H1 (cell line): ENCODE results near the gene TTBK1. TPM values are rescaled to one million over a fixed set of nuclear protein-coding genes. Genes with fewer than 3 reads are reported as not detected.
A peak's percentile ranks its signal among the peaks of the same experiment; 100 is the strongest.

Experiments used
- CTCF ChIA-PET: fragments of 300-600 bp; sonication (Branson Sonifier 250); formaldehyde crosslinking; loops from one replicate; lab custom pipeline; 2021; ENCODE audit not compliant: partially characterized antibody; lab: Charles Lee
- POLR2A ChIA-PET: fragments of 300-600 bp; sonication (Branson Sonifier 250); formaldehyde crosslinking; loops from one replicate; lab custom pipeline; 2021; ENCODE audit warnings: inconsistent platforms; ENCODE audit not compliant: partially characterized antibody; lab: Charles Lee
- DNase-seq, 2 experiments: peaks; one replicate each; pipeline versions ENCODE4 v3.0.0 to v3.0.0-alpha.2; 2010 to 2022; ENCODE audit warnings: low spot score in 2 of 2, low read depth in 1 of 2, mixed read lengths in 1 of 2
- FAIRE-seq: peaks from 2 replicates; lab custom pipeline; 2011; peaks lifted over from hg19 to GRCh38; lab: Jason Lieb, UNC
- H2AFZ ChIP-seq: 2 replicates; pipeline ENCODE4 v1.8.1; 2012; ENCODE audit warnings: low read length, inconsistent platforms
- H2AK5ac ChIP-seq: 2 replicates; pipeline ENCODE4 v1.6.1; 2013; ENCODE audit warnings: low read depth, low read length
- H2BK120ac ChIP-seq: replicated peaks from 2 replicates; pipeline ENCODE3; 2013; ENCODE audit warnings: low read depth, low read length, inconsistent platforms
- H2BK12ac ChIP-seq: 2 replicates; pipeline ENCODE4 v1.6.1; 2013; ENCODE audit warnings: low read depth, low read length
- H2BK15ac ChIP-seq: 2 replicates; pipeline ENCODE4 v1.6.1; 2013; ENCODE audit warnings: low read length
- H2BK20ac ChIP-seq: 2 replicates; pipeline ENCODE4 v1.6.1; 2013; ENCODE audit warnings: low read length
- H2BK5ac ChIP-seq: 2 replicates; pipeline ENCODE4 v1.6.1; 2013; ENCODE audit warnings: low read depth, low read length
- H3K14ac ChIP-seq: 2 replicates; pipeline ENCODE4 v1.6.1; 2013; ENCODE audit warnings: inconsistent platforms; ENCODE audit not compliant: insufficient read length
- H3K18ac ChIP-seq: 2 replicates; pipeline ENCODE4 v1.6.1; 2013; ENCODE audit warnings: low read length; ENCODE audit errors: extremely low read depth
- H3K23ac ChIP-seq: 2 replicates; pipeline ENCODE4 v1.6.1; 2013; ENCODE audit warnings: inconsistent platforms; ENCODE audit not compliant: insufficient read length
- H3K23me2 ChIP-seq: 2 replicates; pipeline ENCODE4 v1.6.1; 2013; ENCODE audit warnings: low read depth, low read length
- H3K27ac ChIP-seq: 2 replicates; pipeline ENCODE4 v1.6.1; 2011; ENCODE audit warnings: low read depth, low read length, inconsistent platforms
- H3K27me3 ChIP-seq, 4 experiments: replicated peaks in 1 of 4; 1 replicate in 1 of 4; 2 replicates in 3 of 4; pipeline versions ENCODE4 v1.6.1 to v1.8.1; 2011 to 2013; ENCODE audit warnings: low read length in 3 of 4, mild to moderate bottlenecking in 3 of 4, inconsistent platforms in 2 of 4, mixed read lengths in 2 of 4, moderate library complexity in 1 of 4; ENCODE audit not compliant: control insufficient read depth in 3 of 4, insufficient read depth in 3 of 4; ENCODE audit errors: extremely low read depth in 1 of 4
- H3K36me3 ChIP-seq, 4 experiments: 2 replicates each; pipeline versions ENCODE4 v1.6.1 to v1.8.1; 2011 to 2013; ENCODE audit warnings: mild to moderate bottlenecking in 4 of 4, low read length in 3 of 4, moderate library complexity in 2 of 4, control low read depth in 1 of 4, inconsistent platforms in 1 of 4; ENCODE audit not compliant: insufficient read depth in 4 of 4, control insufficient read depth in 2 of 4
- H3K4ac ChIP-seq: replicated peaks from 2 replicates; pipeline ENCODE3; 2013; ENCODE audit warnings: low read length, low read depth, mixed read lengths, inconsistent platforms; ENCODE audit not compliant: insufficient read length
- H3K4me1 ChIP-seq, 4 experiments: replicated peaks in 1 of 4; 1 replicate in 1 of 4; 2 replicates in 3 of 4; pipeline versions ENCODE4 v1.6.1 to v1.8.1; 2011 to 2013; ENCODE audit warnings: low read length in 3 of 4, inconsistent platforms in 2 of 4, mixed read lengths in 1 of 4; ENCODE audit not compliant: insufficient read depth in 4 of 4, control insufficient read depth in 3 of 4
- H3K4me2 ChIP-seq, 2 experiments: 2 replicates each; pipeline versions ENCODE4 v1.6.1 to v1.8.1; 2011 to 2013; ENCODE audit warnings: low read depth in 2 of 2, low read length in 2 of 2, control low read depth in 1 of 2, inconsistent platforms in 1 of 2, mild to moderate bottlenecking in 1 of 2; ENCODE audit not compliant: insufficient read depth in 1 of 2
- H3K4me3 ChIP-seq, 4 experiments: fragments of 200-600, 300-600 bp in 1 of 4; sonication (generic), shearing (Covaris generic), sonication (Bioruptor Twin) in 1 of 4; 2 replicates each; pipeline versions ENCODE4 v1.5.1 to v1.8.1; 2011 to 2016; ENCODE audit warnings: low read length in 4 of 4, low read depth in 3 of 4, control low read depth in 2 of 4, inconsistent platforms in 2 of 4, mild to moderate bottlenecking in 2 of 4, mixed read lengths in 1 of 4, moderate library complexity in 1 of 4; ENCODE audit not compliant: insufficient read depth in 2 of 4; ENCODE audit errors: extremely low read depth in 1 of 4
- H3K56ac ChIP-seq: replicated peaks from 2 replicates; pipeline ENCODE3; 2013; ENCODE audit warnings: low read depth, mild to moderate bottlenecking, mixed read lengths, low read length, inconsistent platforms; ENCODE audit not compliant: insufficient read length
- H3K79me1 ChIP-seq: 2 replicates; pipeline ENCODE4 v1.6.1; 2013; ENCODE audit warnings: low read depth, low read length, control low read depth
- H3K79me2 ChIP-seq, 2 experiments: 2 replicates each; pipeline versions ENCODE4 v1.6.1 to v1.8.1; 2012 to 2013; ENCODE audit warnings: low read length in 2 of 2, mild to moderate bottlenecking in 2 of 2, inconsistent platforms in 1 of 2; ENCODE audit not compliant: insufficient read depth in 2 of 2, control insufficient read depth in 1 of 2
- H3K9ac ChIP-seq, 4 experiments: replicated peaks in 1 of 4; 1 replicate in 1 of 4; 2 replicates in 3 of 4; pipeline versions ENCODE4 v1.6.1 to v1.8.1; 2011 to 2013; ENCODE audit warnings: low read depth in 3 of 4, low read length in 3 of 4, control low read depth in 2 of 4, mild to moderate bottlenecking in 2 of 4, moderate library complexity in 2 of 4, inconsistent platforms in 1 of 4; ENCODE audit errors: extremely low read depth in 1 of 4
- H3K9me3 ChIP-seq, 2 experiments: 2 replicates each; pipeline versions ENCODE4 v1.6.1 to v1.8.1; 2012 to 2013; ENCODE audit warnings: mild to moderate bottlenecking in 2 of 2, moderate library complexity in 2 of 2, control low read depth in 1 of 2, inconsistent platforms in 1 of 2, low read depth in 1 of 2, low read length in 1 of 2, mixed read lengths in 1 of 2; ENCODE audit not compliant: insufficient read depth in 2 of 2
- H4K20me1 ChIP-seq, 2 experiments: replicated peaks in 1 of 2; 2 replicates each; pipeline versions ENCODE3 to v1.8.1; 2011 to 2013; ENCODE audit warnings: inconsistent platforms in 2 of 2, low read length in 2 of 2, mild to moderate bottlenecking in 1 of 2; ENCODE audit not compliant: insufficient read depth in 2 of 2, control insufficient read depth in 1 of 2
- H4K5ac ChIP-seq: 2 replicates; pipeline ENCODE4 v1.6.1; 2013; ENCODE audit warnings: low read length, low read depth, mixed read lengths, inconsistent platforms; ENCODE audit not compliant: insufficient read length
- H4K8ac ChIP-seq: 2 replicates; pipeline ENCODE4 v1.8.0; 2013; ENCODE audit warnings: mild to moderate bottlenecking, moderate library complexity, low read length, inconsistent platforms; ENCODE audit not compliant: insufficient read depth; ENCODE audit errors: extremely low read depth
- H4K91ac ChIP-seq: replicated peaks from 2 replicates; pipeline ENCODE3; 2013; ENCODE audit warnings: low read length, mixed read lengths, inconsistent platforms; ENCODE audit not compliant: insufficient read length
- JUND ChIP-seq: IDR thresholded peaks from 2 replicates; pipeline ENCODE4 v1.6.1; 2011; ENCODE audit warnings: mild to moderate bottlenecking, improper control_type of control experiment, low read length
- MAFK ChIP-seq: IDR thresholded peaks from 2 replicates; pipeline ENCODE4 v1.6.1; 2012; ENCODE audit warnings: low read depth, mild to moderate bottlenecking, improper control_type of control experiment, low read length
- WGBS, 2 experiments: shearing (Covaris generic) in 1 of 2; methylation state at CpG; one replicate each; pipeline versions ENCODE4 v1.1.6 to v1.1.7; 2013 to 2015; ENCODE audit warnings: low lambda C conversion rate in 2 of 2, mixed read lengths in 2 of 2, inconsistent platforms in 1 of 2, low coverage in 1 of 2, missing lambda C conversion rate in 1 of 2; ENCODE audit not compliant: insufficient replicate concordance in 2 of 2, insufficient coverage in 1 of 2, insufficient read length in 1 of 2; ENCODE audit errors: extremely low coverage in 1 of 2, missing lambda C conversion rate in 1 of 2; 5-methylcytosine and 5-hydroxymethylcytosine counted together
- polyA plus RNA-seq, 7 experiments: library from polyadenylated mRNA; depleted of rRNA in 3 of 7; stranded (reverse) in 5 of 7; unstranded in 2 of 7; fragments of >200 nt in 5 of 7; fragments of 200-250 nt in 2 of 7; gene quantifications; 1 replicate in 5 of 7; 2 replicates in 1 of 7; 4 replicates in 1 of 7; pipeline versions ENCODE4 v1.2.1 to v1.2.3, GENCODE V29; 2011 to 2013; ENCODE audit warnings: missing spikeins in 2 of 7, mixed read lengths in 2 of 7
- total RNA-seq: library from RNA; stranded (reverse); fragmentation: NEBNext Ultra II Directional; extraction: Animal tissue kit (Norgen Biotek cat#: 25700); gene quantifications from 2 replicates; pipeline ENCODE4 v1.2.1, GENCODE V29; 2021

Gene TTBK1
- total and polyA plus RNA-seq, 2 of the 8 experiments (the other 6 are each of a cell fraction or from before 2014, with no cell fraction given): 0.53 to 1.6 TPM

DNA sequence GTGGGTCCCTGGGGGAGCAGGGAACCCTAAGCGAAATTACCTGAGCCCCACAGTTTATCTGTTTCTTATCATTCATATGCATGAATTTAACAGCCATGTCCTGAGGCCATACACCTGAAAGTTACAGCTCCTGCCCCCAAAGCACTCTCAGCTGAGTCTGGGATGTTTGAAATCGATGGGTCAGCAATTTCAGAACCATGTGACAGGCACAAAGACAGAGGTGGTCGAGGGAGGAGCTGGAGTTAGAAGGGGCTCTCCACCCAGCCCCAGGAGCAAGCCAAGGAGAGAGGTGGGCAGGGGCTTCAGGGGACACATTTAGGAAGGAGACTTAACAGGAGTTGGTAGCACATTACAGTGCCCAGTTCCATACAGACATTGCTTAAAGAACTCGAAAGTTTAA lies 14.9 kb downstream of the TTBK1 start:
- FAIRE-seq (no peak), DNase-seq (no peak)
- CTCF ChIA-PET: interaction anchor here (0.6 to 1.9 kb wide), 7 partner anchors 10 to 98 kb away, joined by 3 to 5 read pairs (median 3); no protein-coding TSS in a partner anchor

More for the DNA sequence above, 14.9 kb downstream of the TTBK1 start:
- 90% methylated on average over 4 of the region's 4 CpGs; no CpG with 5 or more reads in 1 of the 2 experiments for WGBS, 2 experiments
- Histone ChIP-seq H2AK5ac (no peak overlapping the region), H2BK12ac (no peak overlapping the region), H2BK120ac (no peak overlapping the region), H3K9me3 (no peaks in the 10 kb centered on the region), H3K36me3 (no peaks in the 10 kb centered on the region), H3K4me2 (no peak overlapping the region), H3K79me2 (no peaks in the 10 kb centered on the region), H2BK5ac (no peak overlapping the region), H3K14ac (no peak overlapping the region), H4K91ac (no peak overlapping the region), H3K4me1 (no peaks in the 10 kb centered on the region; a peak in 1 of 7 replicates), H3K27ac (no peak overlapping the region), H4K20me1 (peaks cover 0 to 2% of the 10 kb centered on the region in 2 experiments), H2BK15ac (0 out of 2 replicates have a peak overlapping the region, but pooled peaks have one; percentile 46), H4K8ac (no peak overlapping the region), H3K4me3 (no peak overlapping the region), H3K27me3 (no peaks in the 10 kb centered on the region), H4K5ac (no peak overlapping the region), H3K18ac (no peak overlapping the region), H3K79me1 (no peaks in the 10 kb centered on the region), H3K4ac (no peak overlapping the region), H3K23ac (no peak overlapping the region), H2BK20ac (no peak overlapping the region), H3K56ac (no peak overlapping the region), H3K23me2 (no peaks in the 10 kb centered on the region), H2AFZ (no peak overlapping the region), H3K9ac (no peak overlapping the region)
- TF ChIP-seq MAFK: peak; percentile 85
- no peak for TF ChIP-seq JUND
- POLR2A ChIA-PET: interaction anchor here (1.0 to 1.4 kb wide), 2 partner anchors 10 to 11 kb away, joined by 5 to 6 read pairs; no protein-coding TSS in a partner anchor
